Measurements from ENCODE around the gene PIP5KL1. TPM values are rescaled to one million over a fixed set of nuclear protein-coding genes. Genes with fewer than 3 reads are reported as not detected.

Gene PIP5KL1
- total RNA-seq, 3 donors from 2014 or later (not counting 1 experiment from before 2014, with no cell fraction given) = 0.52 to 1.4 (median 0.97) TPM

DNA sequence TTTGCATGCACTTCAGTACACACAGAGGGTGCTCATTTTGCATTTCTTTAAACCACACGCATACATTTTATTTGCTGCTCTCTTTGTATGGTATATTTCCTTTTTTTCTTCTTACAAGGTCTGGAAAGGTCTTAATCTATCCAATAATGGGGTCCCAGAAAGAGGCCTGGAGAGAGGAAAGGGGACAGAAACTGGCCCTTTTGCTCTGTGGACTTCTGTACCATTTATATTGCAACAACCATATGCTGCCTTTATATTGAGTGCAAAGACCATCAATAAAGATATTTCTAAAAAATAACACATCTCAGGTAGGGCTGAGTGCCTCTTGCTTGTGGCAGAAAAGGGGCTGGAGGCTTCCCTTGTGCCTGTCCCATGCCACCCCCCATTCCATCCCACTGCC is 22.6 kb upstream of the PIP5KL1 start:
- WGBS (ENCODE audit: insufficient coverage) = no CpG with 5 or more reads among the region's 1 CpG
- H3K9me3 Mint-ChIP-seq = no peaks in the 10 kb centered on the region
- intact Hi-C loops (cut with micrococcal nuclease) = no loop called here
- ATAC-seq (no peak), DNase-seq (no peak)
- TF ChIP-seq, protein P1, sequence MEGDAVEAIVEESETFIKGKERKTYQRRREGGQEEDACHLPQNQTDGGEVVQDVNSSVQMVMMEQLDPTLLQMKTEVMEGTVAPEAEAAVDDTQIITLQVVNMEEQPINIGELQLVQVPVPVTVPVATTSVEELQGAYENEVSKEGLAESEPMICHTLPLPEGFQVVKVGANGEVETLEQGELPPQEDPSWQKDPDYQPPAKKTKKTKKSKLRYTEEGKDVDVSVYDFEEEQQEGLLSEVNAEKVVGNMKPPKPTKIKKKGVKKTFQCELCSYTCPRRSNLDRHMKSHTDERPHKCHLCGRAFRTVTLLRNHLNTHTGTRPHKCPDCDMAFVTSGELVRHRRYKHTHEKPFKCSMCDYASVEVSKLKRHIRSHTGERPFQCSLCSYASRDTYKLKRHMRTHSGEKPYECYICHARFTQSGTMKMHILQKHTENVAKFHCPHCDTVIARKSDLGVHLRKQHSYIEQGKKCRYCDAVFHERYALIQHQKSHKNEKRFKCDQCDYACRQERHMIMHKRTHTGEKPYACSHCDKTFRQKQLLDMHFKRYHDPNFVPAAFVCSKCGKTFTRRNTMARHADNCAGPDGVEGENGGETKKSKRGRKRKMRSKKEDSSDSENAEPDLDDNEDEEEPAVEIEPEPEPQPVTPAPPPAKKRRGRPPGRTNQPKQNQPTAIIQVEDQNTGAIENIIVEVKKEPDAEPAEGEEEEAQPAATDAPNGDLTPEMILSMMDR (IDR thresholded peaks at IDR 0.05) = no peak
- H3K27ac ChIP-seq (ENCODE audit: low read length) = no peak overlapping the region
- no peaks in the 10 kb centered on the region for H3K27me3 ChIP-seq (ENCODE audit: control insufficient read depth, insufficient read depth, low read length)
- no peaks in the 10 kb centered on the region for H3K27me3 Mint-ChIP-seq (ENCODE audit: low read depth in 2 of 2)
- no peaks in the 10 kb centered on the region for H3K36me3 Mint-ChIP-seq
- H3K4me3 ChIP-seq (ENCODE audit: low read length) = no peak overlapping the region
- H3K4me1 ChIP-seq (ENCODE audit: control insufficient read depth, insufficient read depth, low read length) = peaks cover 23% of the 10 kb centered on the region
- no peaks in the 10 kb centered on the region for H3K9me3 ChIP-seq (ENCODE audit: control insufficient read depth, insufficient read depth, low read length)
- H3K4me3 Mint-ChIP-seq = no peak overlapping the region
- no peak overlapping the region for H3K27ac Mint-ChIP-seq
- H3K36me3 ChIP-seq (ENCODE audit: control insufficient read depth, insufficient read depth, low read length) = peaks cover 3% of the 10 kb centered on the region
- peaks cover 5 to 7% of the 10 kb centered on the region in 2 donors for H3K4me1 Mint-ChIP-seq

DNA sequence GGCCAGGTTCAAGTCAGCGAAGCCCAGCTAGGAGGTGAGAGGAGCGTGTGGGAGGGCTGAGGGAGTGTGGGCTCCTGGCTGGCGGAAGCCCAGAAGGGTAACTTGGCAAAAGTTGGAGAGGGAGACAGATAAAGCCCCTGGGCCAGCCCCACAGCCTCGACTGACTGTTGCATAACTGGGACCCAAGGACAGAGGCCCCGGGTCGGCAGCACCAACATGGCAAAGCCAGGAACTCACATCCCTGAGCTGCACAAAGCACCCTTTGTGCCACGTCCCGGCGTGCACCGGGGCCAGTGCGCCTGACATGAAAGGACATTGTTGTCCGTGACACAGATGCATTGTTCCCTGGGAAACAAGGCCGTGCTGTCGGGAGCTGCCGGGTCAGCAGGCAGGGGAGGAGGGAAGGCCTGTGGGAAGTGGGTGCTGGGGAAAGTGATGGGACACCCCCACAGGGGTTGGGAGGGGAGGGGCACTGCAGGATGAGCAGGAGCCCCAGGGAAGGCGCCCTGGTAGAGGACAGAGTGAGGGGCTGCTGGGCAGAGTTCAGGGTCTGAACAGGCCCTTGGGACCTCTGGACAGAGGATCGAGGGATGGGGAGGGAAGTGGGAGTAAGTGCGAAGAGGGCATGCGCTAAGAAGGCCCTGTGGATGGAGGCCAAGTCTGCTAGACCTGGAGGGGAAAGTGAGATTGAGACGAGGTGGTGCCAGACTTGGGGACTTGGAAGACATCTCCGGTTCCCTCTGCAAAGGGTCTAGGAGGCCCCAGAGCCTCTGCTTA is 20.1 kb upstream of the PIP5KL1 start:
- Histone ChIP-seq H3K4me3 (ENCODE audit: low read length) (no peak overlapping the region), H3K27me3 (ENCODE audit: control insufficient read depth, insufficient read depth, low read length) (no peaks in the 10 kb centered on the region), H3K27ac (ENCODE audit: low read length) (no peak overlapping the region), H3K4me1 (ENCODE audit: control insufficient read depth, insufficient read depth, low read length) (peaks cover 19% of the 10 kb centered on the region), H3K36me3 (ENCODE audit: control insufficient read depth, insufficient read depth, low read length) (peaks cover 5% of the 10 kb centered on the region), H3K9me3 (ENCODE audit: control insufficient read depth, insufficient read depth, low read length) (no peaks in the 10 kb centered on the region)
- H3K36me3 Mint-ChIP-seq = no peaks in the 10 kb centered on the region
- no peak overlapping the region for H3K4me3 Mint-ChIP-seq
- intact Hi-C loops (cut with micrococcal nuclease) = no loop called here
- no peak overlapping the region for H3K27ac Mint-ChIP-seq
- H3K9me3 Mint-ChIP-seq = no peaks in the 10 kb centered on the region
- no peak for ATAC-seq
- H3K27me3 Mint-ChIP-seq (ENCODE audit: low read depth in 2 of 2) = no peaks in the 10 kb centered on the region
- 93% methylated on average over 21 of the region's 21 CpGs for WGBS (ENCODE audit: insufficient coverage)
- no peak for DNase-seq
- H3K4me1 Mint-ChIP-seq = peaks cover 5 to 6% of the 10 kb centered on the region in 2 donors
- TF ChIP-seq, protein P1 (IDR thresholded peaks at IDR 0.05) = no peak

DNA sequence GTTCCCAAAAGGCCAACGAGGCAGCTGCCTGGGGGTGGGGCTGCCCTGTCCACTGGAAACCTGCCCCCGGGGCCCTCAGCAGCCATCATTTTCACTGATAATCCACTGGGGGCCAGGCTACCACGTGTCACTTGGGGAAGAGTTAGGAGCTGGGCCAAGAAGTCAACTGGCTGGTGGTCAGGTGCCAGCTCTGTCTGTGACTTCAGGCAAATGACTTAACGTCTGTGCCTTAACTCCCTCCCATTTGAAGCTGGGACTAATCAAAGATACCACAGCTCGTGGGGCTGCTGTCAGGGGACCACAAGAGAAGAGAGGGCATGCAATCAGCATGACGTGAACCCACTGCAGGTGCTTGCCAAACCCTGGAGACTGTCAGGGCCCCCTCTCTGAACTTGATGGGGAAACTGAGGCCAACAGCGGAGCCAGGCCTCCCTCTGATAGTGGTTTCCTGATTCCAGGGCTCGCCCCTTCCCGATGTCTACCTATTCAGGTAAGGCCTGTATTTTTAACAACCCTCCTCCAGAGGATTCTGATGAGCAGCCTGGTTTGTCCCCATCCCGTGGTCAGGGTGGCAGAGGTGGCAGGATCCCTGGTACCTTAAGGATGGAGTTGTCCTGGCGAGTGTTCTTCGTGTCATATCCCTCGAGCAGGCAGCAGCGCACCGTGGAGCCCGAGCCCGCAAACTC is 19.4 kb upstream of the PIP5KL1 start:
- Histone ChIP-seq H3K9me3 (ENCODE audit: control insufficient read depth, insufficient read depth, low read length) (no peaks in the 10 kb centered on the region), H3K27ac (ENCODE audit: low read length) (no peak overlapping the region), H3K4me3 (ENCODE audit: low read length) (no peak overlapping the region), H3K36me3 (ENCODE audit: control insufficient read depth, insufficient read depth, low read length) (peaks cover 8% of the 10 kb centered on the region), H3K4me1 (ENCODE audit: control insufficient read depth, insufficient read depth, low read length) (peaks cover 12% of the 10 kb centered on the region), H3K27me3 (ENCODE audit: control insufficient read depth, insufficient read depth, low read length) (no peaks in the 10 kb centered on the region)
- Mint-ChIP-seq H3K9me3 (no peaks in the 10 kb centered on the region), H3K27ac (no peak overlapping the region), H3K4me3 (no peak overlapping the region), H3K36me3 (no peaks in the 10 kb centered on the region), H3K4me1 (no peaks in the 10 kb centered on the region), H3K27me3 (ENCODE audit: low read depth in 2 of 2) (no peaks in the 10 kb centered on the region)
- ATAC-seq = no peak
- 88% methylated on average over 17 of the region's 17 CpGs for WGBS (ENCODE audit: insufficient coverage)
- peak in 1 of 2 donors; percentile 51 for DNase-seq
- TF ChIP-seq, protein P1 (IDR thresholded peaks at IDR 0.05) = no peak
- intact Hi-C loops (cut with micrococcal nuclease) = no loop called here
